Measurements from ENCODE around the gene URM1.
"Not testable (repeated sequence)": the region's sequence is repeated elsewhere in the genome, so short reads cannot be mapped to it uniquely, and the experiment has no call there.

URM1 gene

GRCh38 chr9:128411364-128412119 lies 40.4 kb downstream of the URM1 start:
- DNase-seq: no peak

GRCh38 chr9:128412120-128412790 lies 41.1 kb downstream of the URM1 start:
- DNase-seq: peak; percentile 61

- DNase-seq: not testable (repeated sequence)
Observed at GRCh38 chr9:128413728-128414127, 42.6 kb downstream of the URM1 start.

- DNase-seq: no peak
Observed at GRCh38 chr9:128414461-128414860, 43.3 kb downstream of the URM1 start.

- no peak for DNase-seq
Observed at GRCh38 chr9:128415281-128415680, 44.1 kb downstream of the URM1 start.

GRCh38 chr9:128416014-128416413 lies 44.8 kb downstream of the URM1 start:
- no peak for DNase-seq

GRCh38 chr9:128416432-128417019 lies 45.4 kb downstream of the URM1 start:
- no peak for DNase-seq

GRCh38 chr9:128419061-128419925 lies 48.1 kb downstream of the URM1 start:
- DNase-seq: no peak

- DNase-seq: peak; percentile 82
Observed at GRCh38 chr9:128420060-128420650, 49.0 kb downstream of the URM1 start.

- peak; percentile 67 for DNase-seq
Observed at GRCh38 chr9:128420651-128421481, 49.7 kb downstream of the URM1 start, which contains the start of gene CERCAM. Gene CERCAM, plus strand, starts transcription at chr9:128420857. Its CDS starts 21 bp downstream, at chr9:128420878.

- peak; percentile 12 for DNase-seq
Observed at GRCh38 chr9:128421482-128421996, 50.4 kb downstream of the URM1 start.

GRCh38 chr9:128422022-128422782 lies 51.0 kb downstream of the URM1 start:
- not testable (repeated sequence) for DNase-seq

GRCh38 chr9:128422783-128423150 lies 51.6 kb downstream of the URM1 start:
- no peak for DNase-seq

GRCh38 chr9:128423356-128423755 lies 52.2 kb downstream of the URM1 start:
- not testable (repeated sequence) for DNase-seq

GRCh38 chr9:128424268-128424780 lies 53.1 kb downstream of the URM1 start:
- DNase-seq: no peak

GRCh38 chr9:128428644-128429512 lies 57.7 kb downstream of the URM1 start:
- no peak for DNase-seq

GRCh38 chr9:128429513-128430086 lies 58.4 kb downstream of the URM1 start:
- DNase-seq: no peak

GRCh38 chr9:128431207-128431606 lies 60.0 kb downstream of the URM1 start:
- no peak for DNase-seq

GRCh38 chr9:128434340-128434739 lies 63.2 kb downstream of the URM1 start:
- no peak for DNase-seq

All from stimulated activated CD4-positive, alpha-beta T cell treated with anti-CD3 and anti-CD28 coated beads, Interleukin-15, amount 100 ng/mL, for 24 hours (primary cell).